GM12878 (cell line): ENCODE measurements around the gene COQ3. TPM values are rescaled to one million over a fixed set of nuclear protein-coding genes. Genes with fewer than 3 reads are reported as not detected.

Experiments
- ASH2L ChIP-seq: fragments of 300-600, 200-600 bp; sonication (generic); IDR thresholded peaks from 2 replicates; pipeline ENCODE4 v1.6.1; 2017; ENCODE audit warnings: low read depth, mild to moderate bottlenecking, borderline replicate concordance
- BCL11A ChIP-seq: IDR thresholded peaks from 2 replicates; pipeline ENCODE4 v1.6.1; 2011; ENCODE audit warnings: low read depth, low read length
- CREM ChIP-seq: IDR thresholded peaks from 2 replicates; pipeline ENCODE4 v1.6.1; 2014; ENCODE audit warnings: antibody characterized with exemption, low read depth
- EGR1 ChIP-seq, 2 experiments: IDR thresholded peaks; 1 replicate in 1 of 2; 2 replicates in 1 of 2; pipeline ENCODE4 v1.6.1; 2011 to 2012; ENCODE audit warnings: low read depth in 2 of 2, low read length in 2 of 2, borderline replicate concordance in 1 of 2, mild to moderate bottlenecking in 1 of 2, moderate library complexity in 1 of 2
- HCFC1 ChIP-seq: fragments of 150-350 bp; IDR thresholded peaks from 2 replicates; pipeline ENCODE4 v1.6.1; 2014; ENCODE audit warnings: low read length
- HDAC2 ChIP-seq: fragments of 200-600 bp; sonication (generic); IDR thresholded peaks from 2 replicates; pipeline ENCODE4 v1.6.1; 2017
- IKZF1 ChIP-seq: fragments of 450-650 bp; conservative IDR thresholded peaks from 2 replicates; pipeline ENCODE4 v1.6.1; 2017; ENCODE audit warnings: antibody characterized with exemption, mild to moderate bottlenecking
- IRF5 ChIP-seq: fragments of 450-650 bp; IDR thresholded peaks from 2 replicates; pipeline ENCODE4 v1.6.1; 2017; ENCODE audit warnings: borderline replicate concordance
- KLF5 ChIP-seq: fragments of 450-650 bp; IDR thresholded peaks from 2 replicates; pipeline ENCODE4 v1.6.1; 2014; ENCODE audit warnings: mild to moderate bottlenecking; ENCODE audit not compliant: partially characterized antibody
- PML ChIP-seq: IDR thresholded peaks from 2 replicates; pipeline ENCODE4 v1.6.1; 2012; ENCODE audit warnings: low read length, inconsistent platforms
- POLR2AphosphoS2 ChIP-seq: IDR thresholded peaks from 2 replicates; pipeline ENCODE4 v1.6.1; 2011; ENCODE audit warnings: low read depth, mild to moderate bottlenecking, low read length, improper control_type of control experiment, moderate library complexity
- RB1 ChIP-seq: fragments of 450-650 bp; formaldehyde crosslinking; IDR thresholded peaks from 2 replicates; pipeline ENCODE4 v1.6.1; 2017; ENCODE audit warnings: mild to moderate bottlenecking, borderline replicate concordance
- RUNX3 ChIP-seq: IDR thresholded peaks from 2 replicates; pipeline ENCODE4 v1.6.1; 2012; ENCODE audit warnings: low read length, inconsistent platforms
- SIX5 ChIP-seq: IDR thresholded peaks from 2 replicates; pipeline ENCODE4 v1.6.1; 2011; ENCODE audit warnings: mild to moderate bottlenecking, low read depth, low read length, moderate library complexity; ENCODE audit not compliant: severe bottlenecking
- SRF ChIP-seq, 2 experiments: IDR thresholded peaks; 2 replicates each; pipeline ENCODE4 v1.6.1; 2011; ENCODE audit warnings: low read depth in 2 of 2, low read length in 2 of 2, mild to moderate bottlenecking in 1 of 2, moderate library complexity in 1 of 2
- SUPT20H ChIP-seq: IDR thresholded peaks from 2 replicates; pipeline ENCODE4 v1.6.1; 2011; ENCODE audit warnings: low read depth, mild to moderate bottlenecking, low read length, moderate library complexity, borderline replicate concordance; ENCODE audit not compliant: control insufficient read depth
- TCF12 ChIP-seq: IDR thresholded peaks from 2 replicates; pipeline ENCODE4 v1.6.1; 2011; ENCODE audit warnings: low read depth, mild to moderate bottlenecking, low read length
- ZBTB11 ChIP-seq: fragments of 450-650 bp; formaldehyde crosslinking; IDR thresholded peaks from 2 replicates; pipeline ENCODE4 v1.5.0; 2022; ENCODE audit warnings: mild to moderate bottlenecking, missing genetic modification characterization
- ZBTB40 ChIP-seq: fragments of 450-650 bp; IDR thresholded peaks from 2 replicates; pipeline ENCODE4 v1.6.1; 2016; ENCODE audit warnings: mild to moderate bottlenecking, moderate library complexity, borderline replicate concordance
- polyA plus RNA-seq, 11 experiments: library from polyadenylated mRNA; depleted of rRNA in 4 of 11; unstranded in 6 of 11; stranded (reverse) in 5 of 11; fragments of >200 nt; fragmentation: Nextera tagmentation in 4 of 11; fragmentation: Illumina TruSeq in 1 of 11; extraction: Ambion mirVana in 4 of 11; extraction: Trizol in 1 of 11; gene quantifications; 1 replicate in 1 of 11; 2 replicates in 10 of 11; pipeline versions ENCODE4 v1.2.1 to v1.2.3, GENCODE V29; 2011 to 2016; ENCODE audit warnings: inconsistent platforms in 2 of 11, missing spikeins in 2 of 11, low read depth in 1 of 11
- total RNA-seq, 4 experiments: library from RNA; depleted of rRNA in 3 of 4; stranded (reverse); fragments of >200 nt in 3 of 4; fragmentation: Illumina TruSeq in 1 of 4; extraction: Trizol in 1 of 4; gene quantifications; 2 replicates each; pipeline versions ENCODE4 v1.2.1 to v1.2.3, GENCODE V29; 2013 to 2021

COQ3 gene
- total and polyA plus RNA-seq, 10 of the 15 experiments (the other 5 are each of a cell fraction or from before 2014, with no cell fraction given), result 9.3 to 50.6 (median 16.0) TPM

GRCh38 chr6:99393698-99394531, at the start of gene COQ3 (continued):
- TF ChIP-seq ZBTB40, result peak; percentile 95
- no peak for TF ChIP-seq IRF5
- peak; percentile 52; the same call in 1 of the 2 replicates for TF ChIP-seq TCF12
- peak; percentile 63 for TF ChIP-seq HCFC1
- TF ChIP-seq BCL11A, result no peak
- TF ChIP-seq RB1, result peak; percentile 51; the same call in 1 of the 2 replicates
- peak; percentile 46; the same call in 1 of the 2 replicates for TF ChIP-seq IKZF1
- TF ChIP-seq RUNX3, result peak; percentile 46
- no peak for TF ChIP-seq EGR1 (IDR thresholded peaks at IDR 0.05; ENCODE audit: borderline replicate concordance in 1 of 2, low read depth in 2 of 2, low read length in 2 of 2)
- peak; percentile 99 for TF ChIP-seq ASH2L
- TF ChIP-seq SIX5, result peak; percentile 49
- TF ChIP-seq ZBTB11, result peak; percentile 88
- TF ChIP-seq CREM, result peak; percentile 17; the same call in 1 of the 2 replicates
- peak; percentile 84; the same call in 1 of the 2 replicates for TF ChIP-seq PML
- TF ChIP-seq SRF (IDR thresholded peaks at IDR 0.05; ENCODE audit: low read depth in 2 of 2, low read length in 2 of 2), result 0 out of 4 replicates have a peak, but pooled peaks of 1 of the 2 experiments have one; percentile 57
- TF ChIP-seq HDAC2, result no peak
- peak; percentile 87; the same call in 1 of the 2 replicates for TF ChIP-seq POLR2AphosphoS2
- TF ChIP-seq SUPT20H, result no peak
- TF ChIP-seq KLF5, result peak; percentile 43
